Measurements from ENCODE around the gene SH3BP5L. TPM values are rescaled to one million over a fixed set of nuclear protein-coding genes. Genes with fewer than 3 reads are reported as not detected.

The SH3BP5L gene
- total RNA-seq, 1 donor from 2014 or later = 29.0 TPM

Other genes with a start within 250 kb of the SH3BP5L start
- not detected in 2 replicates for gene OR2T10, start 228.2 kb downstream of the SH3BP5L start, total RNA-seq
- gene OR2T11, start 190.8 kb downstream of the SH3BP5L start, total RNA-seq = not detected in 2 replicates
- not detected in 2 replicates for gene OR2T35, start 180.6 kb downstream of the SH3BP5L start, total RNA-seq
- gene OR2T27, start 170.4 kb downstream of the SH3BP5L start, total RNA-seq = not detected in 2 replicates
- not detected in 2 replicates for gene OR14I1, start 123.1 kb downstream of the SH3BP5L start, total RNA-seq
- not detected in 2 replicates for gene LYPD8, start 70.2 kb downstream of the SH3BP5L start, total RNA-seq
- 42.3 and 45.2 TPM in 2 replicates for gene ZNF672, start 12.3 kb upstream of the SH3BP5L start, total RNA-seq
- gene ZNF692, start 33.2 kb upstream of the SH3BP5L start, total RNA-seq = 89.6 and 91.0 TPM in 2 replicates
- 7.2 and 8.4 TPM in 2 replicates for gene PGBD2, start 80.3 kb upstream of the SH3BP5L start, total RNA-seq

All from activated T-helper 1 cell treated with anti-CD3 and anti-CD28 coated beads, Interleukin-12 subunit alpha, Interleukin-12 subunit beta, Interleukin-2, Interleukin-4 antibody, amounts not matched to agents 30 ng/mL and 10 ng/mL and 1 ng/mL, durations not matched to agents 14 hours and 24 hours and 36 hours (primary cell).